K562 (cell line): ENCODE results near the gene HIVEP3. TPM values are rescaled to one million over a fixed set of nuclear protein-coding genes. Genes with fewer than 3 reads are reported as not detected.

Experiments
- ATAC-seq: fragments of 200-7000 bp; cut with Tn5 transposase; 3 replicates; pipeline ENCODE4 v1.9.1; 2020; ENCODE audit warnings: moderate library complexity
- BruUV-seq: library from RNA; stranded (reverse); fragments of 400-500 nt; replicated peaks from 2 replicates; lab custom pipeline; 2021; lab: Mats Ljungman, UMichigan
- CTCF ChIA-PET: fragments of 300-600 bp; formaldehyde crosslinking; extraction: SDS; loops from one replicate; lab custom pipeline; 2021; ENCODE audit warnings: low intra/inter-chr PET ratio; lab: Yijun Ruan, JAX
- POLR2A ChIA-PET: fragments of 300-600, 350-650 bp; sonication (Branson Sonifier 250); formaldehyde crosslinking; extraction: SDS; loops from one replicate; lab custom pipeline; 2021; ENCODE audit warnings: antibody characterized with exemption, inconsistent platforms; lab: Yijun Ruan, JAX
- DNase-seq, 4 experiments: peaks; one replicate each; pipeline versions ENCODE4 v3.0.0 to v3.0.0-alpha.2; 2011 to 2018; ENCODE audit warnings: low spot score in 3 of 4, mixed read lengths in 3 of 4; ENCODE audit errors: extremely low read depth in 1 of 4
- FAIRE-seq: peaks from 2 replicates; lab custom pipeline; 2011; peaks lifted over from hg19 to GRCh38; lab: Jason Lieb, UNC
- H2AFZ ChIP-seq: 2 replicates; pipeline ENCODE4 v1.6.0; 2011; ENCODE audit warnings: low read depth, low read length, control low read depth, inconsistent platforms
- H3K27ac ChIP-seq: fragments of 200-600 bp; 3 replicates; pipeline ENCODE4 v1.8.0; 2011; ENCODE audit warnings: low read depth, mild to moderate bottlenecking, control low read depth, inconsistent platforms, low read length, moderate library complexity, mixed read lengths; ENCODE audit errors: extremely low read depth
- H3K27me3 ChIP-seq, 2 experiments: fragments of 300-600 bp in 1 of 2; 2 replicates in 1 of 2; 3 replicates in 1 of 2; pipeline versions ENCODE4 v1.6.0 to v1.8.0; 2011; ENCODE audit warnings: inconsistent platforms in 2 of 2, low read length in 2 of 2, mild to moderate bottlenecking in 1 of 2, mixed read lengths in 1 of 2, moderate library complexity in 1 of 2; ENCODE audit not compliant: control insufficient read depth in 2 of 2, insufficient read depth in 2 of 2
- H3K36me3 ChIP-seq: fragments of 300-600 bp; 3 replicates; pipeline ENCODE4 v1.8.0; 2011; ENCODE audit warnings: mild to moderate bottlenecking, low read length, inconsistent platforms; ENCODE audit not compliant: control insufficient read depth, insufficient read depth
- H3K4me1 ChIP-seq, 2 experiments: fragments of 200-600 bp in 1 of 2; replicated peaks in 1 of 2; 2 replicates in 1 of 2; 3 replicates in 1 of 2; pipeline versions ENCODE4 v1.5.1 to v1.8.0; 2011; ENCODE audit warnings: inconsistent platforms in 2 of 2, low read length in 2 of 2, mild to moderate bottlenecking in 1 of 2, mixed read lengths in 1 of 2, moderate library complexity in 1 of 2; ENCODE audit not compliant: control insufficient read depth in 2 of 2, insufficient read depth in 2 of 2
- H3K4me2 ChIP-seq: 2 replicates; pipeline ENCODE4 v1.6.1; 2011; ENCODE audit warnings: low read length, control low read depth, inconsistent platforms, mixed read lengths; ENCODE audit not compliant: insufficient read depth
- H3K4me3 ChIP-seq: fragments of 200-600 bp; sonication (generic), shearing (Covaris generic); 2 replicates; pipeline ENCODE4 v1.5.1; 2016; ENCODE audit warnings: control low read depth, inconsistent platforms
- H3K79me2 ChIP-seq: fragments of 200-600 bp; 3 replicates; pipeline ENCODE4 v1.8.0; 2011; ENCODE audit warnings: low read length, inconsistent platforms; ENCODE audit not compliant: control insufficient read depth, insufficient read depth
- H3K9ac ChIP-seq, 2 experiments: 2 replicates each; pipeline versions ENCODE4 v1.6.0 to v1.6.1; 2011; ENCODE audit warnings: low read depth in 2 of 2, low read length in 2 of 2, control low read depth in 1 of 2, inconsistent platforms in 1 of 2, mild to moderate bottlenecking in 1 of 2, mixed read lengths in 1 of 2; ENCODE audit not compliant: insufficient read depth in 1 of 2
- H3K9me1 ChIP-seq: one replicate; pipeline ENCODE4 v1.6.0; 2011; ENCODE audit warnings: inconsistent platforms, mild to moderate bottlenecking, low read length, moderate library complexity; ENCODE audit not compliant: control insufficient read depth, insufficient read depth
- H3K9me3 ChIP-seq: replicated peaks from 2 replicates; pipeline ENCODE4 v1.5.1; 2011; ENCODE audit warnings: low read depth, low read length, inconsistent platforms; ENCODE audit not compliant: control insufficient read depth, insufficient read depth
- H4K20me1 ChIP-seq: replicated peaks from 2 replicates; pipeline ENCODE4 v1.6.1; 2011; ENCODE audit warnings: low read length, inconsistent platforms, mixed read lengths; ENCODE audit not compliant: control insufficient read depth, insufficient read depth
- CHD1 ChIP-seq: fragments of 200-600 bp; sonication (generic); IDR thresholded peaks from one replicate; pipeline ENCODE4 v1.6.1; 2012; ENCODE audit warnings: mild to moderate bottlenecking, moderate library complexity, low read length, inconsistent platforms
- MED1 ChIP-seq: sonication (generic); formaldehyde crosslinking; IDR thresholded peaks from 2 replicates; pipeline ENCODE4 v1.8.1; 2023; ENCODE audit warnings: missing genetic modification reagents, borderline replicate concordance
- MXI1 ChIP-seq: IDR thresholded peaks from 2 replicates; pipeline ENCODE4 v1.6.1; 2011; ENCODE audit warnings: low read depth, mild to moderate bottlenecking, improper control_type of control experiment, low read length
- NRF1 ChIP-seq, 2 experiments: fragments of 450-650 bp; IDR thresholded peaks in 1 of 2; conservative IDR thresholded peaks in 1 of 2; 2 replicates each; pipeline ENCODE4 v1.6.1; 2014; ENCODE audit warnings: mild to moderate bottlenecking in 2 of 2
- RAD21 ChIP-seq, 2 experiments: fragments of 250-450 bp in 1 of 2; fragments of 450-650 bp in 1 of 2; sonication (Bioruptor Pico) in 1 of 2; formaldehyde crosslinking in 1 of 2; IDR thresholded peaks in 1 of 2; conservative IDR thresholded peaks in 1 of 2; 2 replicates each; pipeline versions ENCODE4 v1.4.0 to v1.8.0; 2020 to 2022; ENCODE audit warnings: mild to moderate bottlenecking in 2 of 2, moderate library complexity in 1 of 2
- RREB1 ChIP-seq: fragments of 250-450 bp; sonication (Bioruptor Pico); IDR thresholded peaks from 2 replicates; pipeline ENCODE4 v1.4.0; 2020
- SMARCC2 ChIP-seq: fragments of 450-650 bp; IDR thresholded peaks from 2 replicates; pipeline ENCODE4 v1.6.1; 2017; ENCODE audit warnings: antibody characterized with exemption, moderate library complexity, mild to moderate bottlenecking, low read depth
- TCF7 ChIP-seq: sonication (generic); IDR thresholded peaks from 2 replicates; pipeline ENCODE4 v1.6.1; 2016; ENCODE audit warnings: antibody characterized with exemption, borderline replicate concordance
- THAP12 ChIP-seq: fragments of 250-450 bp; sonication (Bioruptor Pico); IDR thresholded peaks from 2 replicates; pipeline ENCODE4 v1.9.0; 2021; ENCODE audit warnings: mild to moderate bottlenecking, inconsistent platforms
- U2AF1 ChIP-seq: fragments of 200-400 bp; formaldehyde crosslinking; optimal IDR thresholded peaks from 2 replicates; pipeline ENCODE3; 2017; ENCODE audit warnings: mild to moderate bottlenecking, low read depth, low read length, moderate library complexity
- XRCC3 ChIP-seq: fragments of 450-650 bp; IDR thresholded peaks from 2 replicates; pipeline ENCODE4 v1.6.1; 2017; ENCODE audit warnings: mild to moderate bottlenecking, moderate library complexity
- ZBTB8A ChIP-seq: fragments of 450-650 bp; IDR thresholded peaks from 2 replicates; pipeline ENCODE4 v1.6.1; 2018; ENCODE audit warnings: mild to moderate bottlenecking, moderate library complexity; ENCODE audit not compliant: partially characterized antibody
- ZNF717 ChIP-seq: fragments of 250-450 bp; sonication (Bioruptor Pico); IDR thresholded peaks from 2 replicates; pipeline ENCODE4 v1.5.0; 2021
- WGBS: fragments of 100-300 bp; shearing (Covaris generic); methylation state at CpG from one replicate; pipeline ENCODE4 v1.1.6; 2016; ENCODE audit warnings: low coverage, mixed read lengths; ENCODE audit not compliant: insufficient coverage; ENCODE audit errors: missing lambda C conversion rate; 5-methylcytosine and 5-hydroxymethylcytosine counted together
- in situ Hi-C: fragments of 300-500 bp; cut with MboI; formaldehyde crosslinking; loops from 4 replicates; pipeline ENCODE4 v1.15.0; 2018; ENCODE audit warnings: inconsistent platforms, mixed read lengths
- intact Hi-C: fragments of 100-400 bp; cut with micrococcal nuclease; formaldehyde crosslinking; loops from 2 replicates; pipeline ENCODE4 v1.14.2; 2022
- polyA plus RNA-seq, 8 experiments: library from polyadenylated mRNA; depleted of rRNA in 4 of 8; stranded (reverse) in 5 of 8; unstranded in 3 of 8; fragments of >200 nt; fragmentation: Nextera tagmentation in 2 of 8; fragmentation: Illumina TruSeq in 1 of 8; extraction: Ambion mirVana in 2 of 8; extraction: Trizol in 1 of 8; gene quantifications; 2 replicates each; pipeline versions ENCODE4 v1.2.1 to v1.2.3, GENCODE V29; 2011 to 2014; ENCODE audit warnings: inconsistent platforms in 1 of 8, missing spikeins in 1 of 8
- total RNA-seq, 7 experiments: library from RNA; depleted of rRNA in 6 of 7; stranded (reverse); fragments of >200 nt in 6 of 7; fragmentation: Illumina TruSeq in 2 of 7; extraction: Trizol in 2 of 7; gene quantifications; 2 replicates each; pipeline versions ENCODE4 v1.2.1 to v1.2.3, GENCODE V29; 2011 to 2021; ENCODE audit warnings: low replicate concordance in 1 of 7

The HIVEP3 gene
- total and polyA plus RNA-seq, 9 of the 15 experiments (the other 6 are each of a cell fraction or from before 2014, with no cell fraction given) = 0.09 to 0.58 (median 0.34) TPM; not detected in 1

- peaks cover 0 to 13% of the 10 kb centered on the region in 2 experiments; a peak in 2 of 5 replicates for H3K27me3 ChIP-seq
- no peak overlapping the region for H2AFZ ChIP-seq
- ATAC-seq = no peak
- no peak overlapping the region for H3K4me3 ChIP-seq
- 0% methylated on average over 3 of the region's 3 CpGs for WGBS
- no peaks in the 10 kb centered on the region for H3K4me1 ChIP-seq
- no peaks in the 10 kb centered on the region for H3K36me3 ChIP-seq
- intact Hi-C loops = no loop called here
- ChIA-PET POLR2A (no interaction called here), CTCF (no interaction called here)
- H3K79me2 ChIP-seq = no peaks in the 10 kb centered on the region
- H3K9ac ChIP-seq = no peak overlapping the region
- H3K27ac ChIP-seq = no peak overlapping the region
- no peaks in the 10 kb centered on the region for H3K9me1 ChIP-seq
- no peak for DNase-seq
- peaks cover 4% of the 10 kb centered on the region; the same call in 1 of the 2 replicates for H4K20me1 ChIP-seq
- in situ Hi-C loops = no loop called here
- no TSS peak for BruUV-seq
- no peaks in the 10 kb centered on the region for H3K9me3 ChIP-seq
- no peak overlapping the region for H3K4me2 ChIP-seq
- FAIRE-seq = no peak
- no peak for TF ChIP-seq CHD1
- no peak for TF ChIP-seq NRF1 (conservative IDR thresholded peaks at IDR 0.05 in 1 of 2, IDR thresholded peaks at IDR 0.05 in 1 of 2)
- no peak for TF ChIP-seq ZNF717 (CRISPR knock-in tag)
- no peak for TF ChIP-seq MED1
- no peak for TF ChIP-seq SMARCC2
- TF ChIP-seq U2AF1 = no peak
- TF ChIP-seq RREB1 (CRISPR knock-in tag) = no peak
- TF ChIP-seq MXI1 = no peak
- no peak for TF ChIP-seq THAP12
- no peak for TF ChIP-seq XRCC3
- TF ChIP-seq TCF7 = no peak
- no peak for TF ChIP-seq ZBTB8A
- no peak for TF ChIP-seq RAD21 (CRISPR knock-in tag; conservative IDR thresholded peaks at IDR 0.05 in 1 of 2, IDR thresholded peaks at IDR 0.05 in 1 of 2)
Observed at GRCh38 chr1:41964400-41964799, 45.7 kb upstream of the HIVEP3 start.
